Measurements from ENCODE around the gene SORL1.
A peak's percentile ranks its signal among the peaks of the same experiment; 100 is the strongest.

SORL1 gene

DNA sequence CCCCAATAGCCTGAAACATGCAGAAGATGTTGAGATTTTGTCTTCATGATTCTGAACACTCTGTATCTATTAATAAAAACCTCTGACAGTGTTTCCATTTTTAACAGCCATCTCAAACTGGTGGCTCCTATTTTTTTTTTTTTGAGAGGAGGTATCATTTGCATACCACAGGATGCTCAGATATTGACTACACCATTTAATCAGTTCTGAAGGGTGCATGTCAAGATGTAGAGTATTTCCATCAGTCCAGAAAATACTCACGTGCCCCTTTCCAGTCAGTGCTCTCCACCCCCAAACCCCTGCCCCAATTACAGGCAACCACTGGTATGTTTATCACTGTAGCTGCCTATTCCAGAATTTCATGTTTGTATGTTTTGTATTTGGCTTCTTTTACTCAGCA is 85.9 kb downstream of the SORL1 start:
- DNase-seq (ENCODE audit: low spot score in 2 of 2): no peak
- Mint-ChIP-seq H3K27ac (no peak overlapping the region), H3K4me1 (peaks cover 46% of the 10 kb centered on the region), H3K9me3 (no peaks in the 10 kb centered on the region), H3K4me3 (no peak overlapping the region), H3K36me3 (peaks cover 42% of the 10 kb centered on the region)
- peak; percentile 65 for ATAC-seq

- H3K4me1 Mint-ChIP-seq: peaks cover 45% of the 10 kb centered on the region
- ATAC-seq: peak; percentile 56
- no peak overlapping the region for H3K4me3 Mint-ChIP-seq
- H3K36me3 Mint-ChIP-seq: peaks cover 46% of the 10 kb centered on the region
- no peak for DNase-seq (ENCODE audit: low spot score in 2 of 2)
- H3K27ac Mint-ChIP-seq: no peak overlapping the region
- no peaks in the 10 kb centered on the region for H3K9me3 Mint-ChIP-seq
Measured at GRCh38 chr11:121539000-121539399, 86.9 kb downstream of the SORL1 start.

GRCh38 chr11:121540627-121541026 is 88.5 kb downstream of the SORL1 start:
- ATAC-seq (peak; percentile 63), DNase-seq (ENCODE audit: low spot score in 2 of 2) (no peak)
- Mint-ChIP-seq H3K9me3 (no peaks in the 10 kb centered on the region), H3K27ac (peak overlapping the region; percentile 48), H3K4me3 (no peak overlapping the region), H3K36me3 (peaks cover 47% of the 10 kb centered on the region), H3K4me1 (peaks cover 48% of the 10 kb centered on the region)

DNA sequence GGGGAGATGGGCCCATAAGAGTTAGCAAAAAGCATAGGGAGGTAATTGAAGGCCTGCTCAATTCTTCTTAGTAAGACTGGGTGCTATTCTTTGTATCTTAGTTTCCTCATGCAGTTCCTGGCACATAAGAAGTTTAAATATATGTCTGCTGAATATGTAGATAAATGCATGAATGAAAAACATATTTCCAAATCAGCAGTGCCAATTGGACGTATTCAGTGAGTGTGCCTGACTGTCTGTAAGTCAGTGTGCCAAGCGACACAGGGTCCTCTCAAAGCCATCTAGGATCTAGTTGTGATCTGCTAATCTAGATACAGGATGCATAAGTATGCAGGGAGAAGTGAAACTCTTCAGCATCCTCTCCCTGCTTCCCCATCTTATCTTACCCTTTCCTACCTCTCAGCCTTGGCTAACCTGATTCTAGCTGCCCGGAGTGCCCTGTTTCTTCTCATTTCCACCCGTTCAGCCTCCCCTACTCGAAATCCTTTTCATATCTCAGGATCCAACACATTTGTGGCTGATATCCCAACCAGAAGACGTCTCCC is 91.8 kb downstream of the SORL1 start:
- H3K9me3 Mint-ChIP-seq: no peaks in the 10 kb centered on the region
- ATAC-seq (no peak), DNase-seq (ENCODE audit: low spot score in 2 of 2) (no peak)
- H3K4me3 Mint-ChIP-seq: no peak overlapping the region
- peak overlapping the region; percentile 93 for H3K27ac Mint-ChIP-seq
- peaks cover 57% of the 10 kb centered on the region for H3K36me3 Mint-ChIP-seq
- H3K4me1 Mint-ChIP-seq: peaks cover 55% of the 10 kb centered on the region

DNA sequence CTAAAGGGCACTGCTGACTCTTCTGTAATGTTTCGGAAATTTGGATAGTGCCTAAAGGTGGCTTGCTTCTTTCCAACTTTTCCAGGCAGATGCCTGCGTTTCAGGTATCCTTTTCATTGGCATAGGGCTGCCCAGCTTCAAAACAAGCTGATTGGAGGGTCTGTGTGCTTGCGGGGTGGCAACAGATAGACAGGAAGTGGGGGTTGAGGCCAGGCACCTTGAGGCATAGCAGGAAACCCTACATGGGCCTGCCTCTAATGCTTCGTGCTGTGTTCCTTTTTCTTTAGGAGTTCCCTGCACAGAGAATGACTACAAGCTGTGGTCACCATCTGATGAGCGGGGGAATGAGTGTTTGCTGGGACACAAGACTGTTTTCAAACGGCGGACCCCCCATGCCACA is 92.8 kb downstream of the SORL1 start:
- peak overlapping the region; percentile 0 for H3K4me3 Mint-ChIP-seq
- ATAC-seq (peak; percentile 91), DNase-seq (ENCODE audit: low spot score in 2 of 2) (no peak)
- H3K4me1 Mint-ChIP-seq: peaks cover 52% of the 10 kb centered on the region
- no peaks in the 10 kb centered on the region for H3K9me3 Mint-ChIP-seq
- H3K36me3 Mint-ChIP-seq: peaks cover 62% of the 10 kb centered on the region
- peak overlapping the region; percentile 93 for H3K27ac Mint-ChIP-seq

DNA sequence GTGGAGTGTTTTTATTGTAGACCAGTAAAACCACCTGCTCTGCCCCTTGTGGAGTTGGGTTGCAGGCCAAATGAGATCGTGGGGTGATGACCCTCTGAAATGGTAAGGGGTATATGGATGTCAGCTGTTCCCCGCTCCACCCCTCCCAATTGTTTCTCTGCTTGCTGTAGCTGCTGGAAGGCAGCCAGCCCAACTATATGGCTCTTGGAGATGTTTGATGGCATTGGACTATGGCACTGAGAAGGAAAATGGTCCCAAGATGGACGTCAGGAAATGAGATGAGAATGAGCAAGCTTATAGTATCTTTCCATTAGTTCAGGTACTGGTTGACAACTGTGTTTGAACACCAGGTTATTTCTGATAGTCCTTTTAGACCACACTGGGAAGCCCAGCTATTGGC is 95.5 kb downstream of the SORL1 start:
- DNase-seq (ENCODE audit: low spot score in 2 of 2): no peak
- Mint-ChIP-seq H3K9me3 (no peaks in the 10 kb centered on the region), H3K4me3 (no peak overlapping the region), H3K27ac (no peak overlapping the region), H3K36me3 (peaks cover 63% of the 10 kb centered on the region), H3K4me1 (peaks cover 57% of the 10 kb centered on the region)
- no peak for ATAC-seq

- H3K27ac Mint-ChIP-seq: peak overlapping the region; percentile 20
- no peak overlapping the region for H3K4me3 Mint-ChIP-seq
- H3K36me3 Mint-ChIP-seq: peaks cover 57% of the 10 kb centered on the region
- DNase-seq (ENCODE audit: low spot score in 2 of 2) (no peak), ATAC-seq (no peak)
- H3K4me1 Mint-ChIP-seq: peaks cover 35% of the 10 kb centered on the region
- no peaks in the 10 kb centered on the region for H3K9me3 Mint-ChIP-seq
Measured at GRCh38 chr11:121550247-121551030, 98.3 kb downstream of the SORL1 start.

DNA sequence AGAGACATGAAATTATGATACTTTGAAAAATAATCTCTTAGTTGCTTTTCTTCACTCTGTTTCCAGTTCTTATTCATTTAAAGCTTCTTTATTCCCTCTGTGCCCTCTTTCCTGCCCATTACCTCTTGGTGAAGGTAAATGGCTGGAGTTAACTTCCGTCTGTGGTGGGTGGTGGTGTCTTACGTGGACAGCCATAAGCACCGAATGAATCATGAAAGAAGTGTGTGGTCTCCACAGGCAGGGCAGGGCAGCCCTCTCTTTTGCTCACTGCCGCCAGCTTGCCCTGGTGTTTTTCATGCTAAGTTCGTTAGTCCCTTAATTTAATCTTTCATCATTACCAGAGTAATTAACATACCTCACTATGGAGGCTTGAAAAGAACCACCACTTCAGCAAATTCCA is 99.3 kb downstream of the SORL1 start:
- Mint-ChIP-seq H3K36me3 (peaks cover 55% of the 10 kb centered on the region), H3K4me3 (no peak overlapping the region), H3K4me1 (peaks cover 32% of the 10 kb centered on the region), H3K9me3 (no peaks in the 10 kb centered on the region), H3K27ac (peak overlapping the region; percentile 51)
- ATAC-seq: peak; percentile 84
- DNase-seq (ENCODE audit: low spot score in 2 of 2): no peak

DNA sequence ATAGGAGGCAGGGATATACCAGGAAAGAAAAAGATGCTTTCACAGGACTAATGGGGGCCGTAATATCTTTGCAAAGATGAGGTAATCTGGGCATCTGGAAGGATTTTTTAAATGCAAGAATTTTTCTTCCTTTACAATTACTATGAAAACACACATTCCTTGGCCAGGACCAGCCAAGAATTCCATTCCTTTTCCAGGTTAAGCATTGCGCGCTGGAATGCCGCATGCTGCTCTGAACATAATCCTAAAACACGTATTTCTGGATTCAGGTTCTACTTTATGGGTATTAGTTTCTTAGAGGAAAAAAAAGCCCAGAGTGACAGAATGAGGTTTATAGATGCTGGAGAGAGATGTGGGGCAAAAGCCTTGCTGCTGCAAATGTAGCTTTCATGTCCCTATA is 100.0 kb downstream of the SORL1 start:
- peaks cover 56% of the 10 kb centered on the region for H3K36me3 Mint-ChIP-seq
- peak overlapping the region; percentile 51 for H3K27ac Mint-ChIP-seq
- no peaks in the 10 kb centered on the region for H3K9me3 Mint-ChIP-seq
- DNase-seq (ENCODE audit: low spot score in 2 of 2) (no peak), ATAC-seq (no peak)
- no peak overlapping the region for H3K4me3 Mint-ChIP-seq
- H3K4me1 Mint-ChIP-seq: peaks cover 33% of the 10 kb centered on the region

- Mint-ChIP-seq H3K4me1 (peaks cover 33% of the 10 kb centered on the region), H3K9me3 (no peaks in the 10 kb centered on the region), H3K36me3 (peaks cover 54% of the 10 kb centered on the region), H3K27ac (no peak overlapping the region), H3K4me3 (no peak overlapping the region)
- DNase-seq (ENCODE audit: low spot score in 2 of 2) (no peak), ATAC-seq (no peak)
Measured at GRCh38 chr11:121552644-121553043, 100.5 kb downstream of the SORL1 start.

- no peak for ATAC-seq
- Mint-ChIP-seq H3K36me3 (peaks cover 53% of the 10 kb centered on the region), H3K4me3 (no peak overlapping the region), H3K27ac (peak overlapping the region; percentile 0), H3K9me3 (no peaks in the 10 kb centered on the region), H3K4me1 (peaks cover 32% of the 10 kb centered on the region)
- DNase-seq (ENCODE audit: low spot score in 2 of 2): no peak
Measured at GRCh38 chr11:121553389-121553788, 101.3 kb downstream of the SORL1 start.

DNA sequence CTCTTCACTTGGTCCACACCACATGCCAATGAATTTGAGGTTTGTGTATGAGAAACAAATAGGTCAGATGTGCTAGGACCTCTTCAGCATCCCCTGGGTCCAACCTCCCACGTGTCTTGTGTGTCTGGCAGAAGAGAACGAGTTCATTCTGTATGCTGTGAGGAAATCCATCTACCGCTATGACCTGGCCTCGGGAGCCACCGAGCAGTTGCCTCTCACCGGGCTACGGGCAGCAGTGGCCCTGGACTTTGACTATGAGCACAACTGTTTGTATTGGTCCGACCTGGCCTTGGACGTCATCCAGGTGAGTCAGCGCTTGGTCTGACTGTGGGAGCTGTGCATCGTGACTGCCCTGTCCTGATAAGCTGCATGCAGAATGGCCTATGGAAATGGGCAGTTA is 101.7 kb downstream of the SORL1 start:
- Mint-ChIP-seq H3K9me3 (no peaks in the 10 kb centered on the region), H3K27ac (peak overlapping the region; percentile 0), H3K36me3 (peaks cover 54% of the 10 kb centered on the region), H3K4me3 (no peak overlapping the region), H3K4me1 (peaks cover 32% of the 10 kb centered on the region)
- DNase-seq (ENCODE audit: low spot score in 2 of 2) (no peak), ATAC-seq (no peak)

DNA sequence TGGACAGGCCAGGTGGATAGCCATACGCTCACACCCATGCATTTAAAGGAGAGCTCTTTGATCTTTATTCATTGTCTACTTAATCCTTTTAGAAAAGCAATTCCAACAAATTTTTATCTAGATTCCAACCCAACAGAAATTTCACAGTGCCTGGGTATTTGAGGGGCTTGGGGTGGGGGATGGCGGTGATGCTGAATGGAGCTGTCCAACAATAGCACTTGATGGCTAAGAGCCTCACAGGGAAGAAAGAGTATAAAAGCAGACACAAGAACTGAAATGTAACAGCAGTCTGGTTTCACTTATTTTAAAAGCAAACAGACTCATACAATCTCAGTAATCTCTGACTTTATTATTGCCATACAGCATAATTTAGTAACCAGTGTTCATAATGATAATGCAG is 102.4 kb downstream of the SORL1 start:
- Mint-ChIP-seq H3K4me3 (no peak overlapping the region), H3K36me3 (peaks cover 60% of the 10 kb centered on the region), H3K9me3 (no peaks in the 10 kb centered on the region), H3K4me1 (peaks cover 32% of the 10 kb centered on the region), H3K27ac (peak overlapping the region; percentile 0)
- ATAC-seq (no peak), DNase-seq (ENCODE audit: low spot score in 2 of 2) (no peak)

- H3K4me3 Mint-ChIP-seq: no peak overlapping the region
- no peak for DNase-seq (ENCODE audit: low spot score in 2 of 2)
- H3K27ac Mint-ChIP-seq: no peak overlapping the region
- ATAC-seq: no peak
- H3K4me1 Mint-ChIP-seq: peaks cover 37% of the 10 kb centered on the region
- H3K36me3 Mint-ChIP-seq: peaks cover 60% of the 10 kb centered on the region
- no peaks in the 10 kb centered on the region for H3K9me3 Mint-ChIP-seq
Measured at GRCh38 chr11:121555121-121555520, 103.0 kb downstream of the SORL1 start.

- no peak overlapping the region for H3K4me3 Mint-ChIP-seq
- peaks cover 35% of the 10 kb centered on the region for H3K4me1 Mint-ChIP-seq
- H3K9me3 Mint-ChIP-seq: no peaks in the 10 kb centered on the region
- H3K36me3 Mint-ChIP-seq: peaks cover 58% of the 10 kb centered on the region
- DNase-seq (ENCODE audit: low spot score in 2 of 2) (no peak), ATAC-seq (no peak)
- no peak overlapping the region for H3K27ac Mint-ChIP-seq
Measured at GRCh38 chr11:121556937-121557336, 104.8 kb downstream of the SORL1 start.

GRCh38 chr11:121557348-121557747 is 105.2 kb downstream of the SORL1 start:
- ATAC-seq (peak; percentile 77), DNase-seq (ENCODE audit: low spot score in 2 of 2) (no peak)
- Mint-ChIP-seq H3K9me3 (no peaks in the 10 kb centered on the region), H3K4me3 (no peak overlapping the region), H3K36me3 (peaks cover 62% of the 10 kb centered on the region), H3K27ac (no peak overlapping the region), H3K4me1 (peaks cover 39% of the 10 kb centered on the region)

Data from stimulated activated effector memory CD8-positive, alpha-beta T cell treated with anti-CD3 and anti-CD28 coated beads, Interleukin-12 subunit alpha, Interleukin-12 subunit beta, amount 100 ng/mL, for 72 hours (primary cell).